Neuronal stem cell (in vitro differentiated cells): Measurements from ENCODE around the gene PITPNM3.
"Not testable (repeated sequence)": the region's sequence is repeated elsewhere in the genome, so short reads cannot be mapped to it uniquely, and the experiment has no call there.

Experiments
- DNase-seq: peaks from one replicate; pipeline ENCODE4 v3.0.0-alpha.2; 2013; ENCODE audit warnings: low spot score
- H2AFZ ChIP-seq: one replicate; pipeline ENCODE4 v1.6.1; 2013; ENCODE audit warnings: mild to moderate bottlenecking, low read length, inconsistent platforms
- H2AK5ac ChIP-seq: 2 replicates; pipeline ENCODE4 v1.6.1; 2013; ENCODE audit warnings: low read depth, mild to moderate bottlenecking, inconsistent platforms, low read length, moderate library complexity, mixed read lengths
- H2BK120ac ChIP-seq: 2 replicates; pipeline ENCODE4 v1.6.1; 2013; ENCODE audit warnings: low read depth, mild to moderate bottlenecking, inconsistent platforms, low read length, moderate library complexity, mixed read lengths
- H2BK12ac ChIP-seq: one replicate; pipeline ENCODE4 v1.6.1; 2013; ENCODE audit warnings: low read length, inconsistent platforms
- H2BK15ac ChIP-seq: 2 replicates; pipeline ENCODE4 v1.6.1; 2013; ENCODE audit warnings: mild to moderate bottlenecking, low read length, inconsistent platforms, mixed read lengths
- H2BK5ac ChIP-seq: one replicate; pipeline ENCODE4 v1.6.1; 2013; ENCODE audit warnings: inconsistent platforms, mild to moderate bottlenecking, low read length, moderate library complexity
- H3K14ac ChIP-seq: one replicate; pipeline ENCODE4 v1.6.1; 2013; ENCODE audit warnings: low read length, inconsistent platforms
- H3K18ac ChIP-seq: 2 replicates; pipeline ENCODE4 v1.6.1; 2013; ENCODE audit warnings: low read length, inconsistent platforms
- H3K23ac ChIP-seq: 2 replicates; pipeline ENCODE4 v1.6.1; 2013; ENCODE audit warnings: low read depth, mild to moderate bottlenecking, mixed read lengths, low read length, inconsistent platforms; ENCODE audit not compliant: poor library complexity
- H3K27ac ChIP-seq: replicated peaks from 3 replicates; pipeline ENCODE4 v1.5.1; 2013; ENCODE audit warnings: low read length, inconsistent platforms
- H3K27me3 ChIP-seq, 3 experiments: 2 replicates each; pipeline ENCODE4 v1.6.1; 2013; ENCODE audit warnings: low read length in 3 of 3, mild to moderate bottlenecking in 2 of 3, inconsistent platforms in 1 of 3, low read depth in 1 of 3, mixed read lengths in 1 of 3, moderate library complexity in 1 of 3; ENCODE audit not compliant: control insufficient read depth in 3 of 3, insufficient read depth in 3 of 3
- H3K36me3 ChIP-seq, 2 donors: replicated peaks in 1 of 2; 2 replicates each; pipeline ENCODE4 v1.6.1; 2013; ENCODE audit warnings: low read length in 2 of 2; ENCODE audit not compliant: control insufficient read depth in 2 of 2, insufficient read depth in 2 of 2
- H3K4ac ChIP-seq: 2 replicates; pipeline ENCODE4 v1.6.1; 2013; ENCODE audit warnings: inconsistent platforms, mild to moderate bottlenecking, low read length, moderate library complexity
- H3K4me1 ChIP-seq, 2 donors: 1 replicate in 1 of 2; 2 replicates in 1 of 2; pipeline ENCODE4 v1.6.1; 2013; ENCODE audit warnings: low read length in 2 of 2, low read depth in 1 of 2; ENCODE audit not compliant: control insufficient read depth in 2 of 2, insufficient read depth in 1 of 2
- H3K4me2 ChIP-seq: one replicate; pipeline ENCODE4 v1.6.1; 2013; ENCODE audit warnings: mild to moderate bottlenecking, low read length, inconsistent platforms; ENCODE audit not compliant: insufficient read depth, poor library complexity, severe bottlenecking
- H3K4me3 ChIP-seq, 2 donors: 2 replicates each; pipeline ENCODE4 v1.5.1; 2013; ENCODE audit warnings: low read length in 2 of 2, mild to moderate bottlenecking in 2 of 2, inconsistent platforms in 1 of 2, moderate library complexity in 1 of 2
- H3K79me1 ChIP-seq: one replicate; pipeline ENCODE4 v1.6.1; 2013; ENCODE audit warnings: low read depth, mild to moderate bottlenecking, inconsistent platforms, low read length, moderate library complexity
- H3K9ac ChIP-seq: one replicate; pipeline ENCODE4 v1.6.1; 2013; ENCODE audit warnings: mild to moderate bottlenecking, low read depth, low read length, inconsistent platforms; ENCODE audit not compliant: poor library complexity
- H3K9me3 ChIP-seq, 2 donors: replicated peaks in 1 of 2; 2 replicates each; pipeline versions ENCODE3 to v1.6.1; 2013; ENCODE audit warnings: low read length in 2 of 2, mild to moderate bottlenecking in 2 of 2, inconsistent platforms in 1 of 2, low read depth in 1 of 2, mixed read lengths in 1 of 2, moderate library complexity in 1 of 2; ENCODE audit not compliant: control insufficient read depth in 2 of 2, insufficient read depth in 1 of 2
- H4K8ac ChIP-seq: one replicate; pipeline ENCODE4 v1.6.1; 2013; ENCODE audit warnings: low read depth, mild to moderate bottlenecking, inconsistent platforms, low read length, moderate library complexity
- H4K91ac ChIP-seq: one replicate; pipeline ENCODE4 v1.6.1; 2013; ENCODE audit warnings: low read length, low read depth, mild to moderate bottlenecking, inconsistent platforms; ENCODE audit not compliant: poor library complexity
- WGBS, 2 donors: extraction: QIAGEN DNeasy Blood & Tissue Kit; methylation state at CpG; one replicate each; pipeline ENCODE4 v1.1.7; 2013; ENCODE audit warnings: missing lambda C conversion rate in 2 of 2, mixed read lengths in 1 of 2; ENCODE audit not compliant: insufficient read length in 2 of 2, insufficient replicate concordance in 1 of 2; ENCODE audit errors: extremely low coverage in 2 of 2; 5-methylcytosine and 5-hydroxymethylcytosine counted together

PITPNM3 gene

DNA sequence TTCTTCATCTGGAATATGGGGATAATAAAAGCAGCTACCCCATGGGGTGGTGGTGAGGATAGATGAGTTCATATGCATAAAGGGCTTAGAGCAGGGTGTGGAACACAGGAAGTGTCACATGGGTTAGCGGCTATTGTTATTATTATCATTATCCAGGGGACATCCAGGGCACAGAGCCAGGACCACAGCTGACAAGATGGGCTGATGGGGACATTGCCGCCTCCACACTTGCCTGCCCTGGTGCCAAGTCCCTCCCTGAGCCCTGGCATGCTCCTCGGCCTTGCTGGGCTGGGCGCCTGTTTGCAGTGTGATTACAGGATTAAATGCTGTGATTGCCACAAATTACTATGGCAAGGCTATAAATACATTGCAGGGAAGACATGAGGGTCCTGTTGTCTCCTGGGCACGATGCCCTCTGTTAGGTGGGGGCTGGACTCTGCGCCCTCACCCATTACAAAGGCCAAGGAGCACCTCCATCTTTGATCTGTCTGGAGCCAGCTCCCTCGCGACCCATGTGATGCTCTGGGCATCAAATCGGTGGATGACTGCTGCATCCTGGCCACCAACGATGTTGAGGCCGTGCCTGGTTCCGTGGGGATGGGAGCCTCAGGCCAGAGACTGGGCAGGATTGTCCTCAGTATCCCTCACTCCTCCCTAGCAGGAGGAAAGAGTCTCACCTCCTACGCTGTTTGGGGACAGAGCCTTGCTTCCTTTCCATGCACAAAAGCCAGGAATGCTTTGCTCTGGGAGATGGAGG, 68.9 kb downstream of the PITPNM3 start:
- DNase-seq = no peak
- Histone ChIP-seq H4K8ac (no peak overlapping the region), H3K23ac (peak overlapping the region; percentile 44), H2BK5ac (no peak overlapping the region), H3K18ac (peak overlapping the region; percentile 7), H3K27me3 (no peaks in the 10 kb centered on the region), H2AK5ac (peak overlapping the region; percentile 38), H4K91ac (no peak overlapping the region), H3K9ac (peak overlapping the region; percentile 47), H3K4ac (no peak overlapping the region), H2BK15ac (peak overlapping the region; percentile 60), H3K27ac (no peak overlapping the region), H2BK120ac (no peak overlapping the region), H3K36me3 (no peaks in the 10 kb centered on the region), H3K14ac (peak overlapping the region; percentile 15), H3K4me2 (no peak overlapping the region), H3K79me1 (no peaks in the 10 kb centered on the region), H3K9me3 (no peaks in the 10 kb centered on the region), H3K4me3 (no peak overlapping the region), H3K4me1 (peaks cover 4 to 8% of the 10 kb centered on the region in 2 donors), H2BK12ac (peak overlapping the region; percentile 88), H2AFZ (no peak overlapping the region)
- no CpG with 5 or more reads among the region's 13 CpGs for WGBS, 2 donors

DNA sequence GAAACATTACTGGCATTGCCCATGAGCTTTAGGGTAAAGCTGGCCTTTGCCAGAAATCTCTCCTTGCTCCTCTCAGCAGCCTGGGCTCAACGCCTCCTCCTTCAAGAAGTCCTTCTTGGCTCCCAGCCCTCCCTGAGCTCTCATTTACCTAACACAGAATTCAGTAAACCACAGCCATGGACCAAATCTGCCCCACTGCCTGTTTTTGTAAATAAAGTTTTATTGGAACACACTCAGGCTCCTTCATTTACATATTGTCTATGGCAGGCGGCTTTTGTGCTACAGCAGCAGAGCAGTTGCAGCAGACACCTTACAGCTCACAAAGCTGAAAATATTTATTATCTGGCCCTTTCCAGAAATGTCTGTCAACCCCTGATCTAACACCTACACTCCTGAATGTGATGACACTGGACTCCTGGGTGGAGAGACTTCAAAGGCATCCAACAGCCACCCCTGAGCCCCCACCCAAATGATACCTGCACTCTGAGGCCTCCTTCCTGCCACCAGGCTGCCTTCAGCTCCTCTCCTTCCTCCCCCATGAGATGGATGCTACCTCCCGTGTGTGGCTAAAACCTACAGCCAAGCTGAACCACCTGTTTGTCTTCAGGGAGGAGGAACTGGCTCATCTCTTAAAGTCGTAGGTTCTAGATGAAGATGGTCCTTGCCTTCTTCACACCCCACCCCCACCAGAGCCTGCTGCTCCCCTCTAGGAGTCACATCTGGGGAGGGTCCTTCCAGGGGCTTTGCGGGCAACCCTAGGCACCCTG, 70.5 kb downstream of the PITPNM3 start:
- no peaks in the 10 kb centered on the region for H3K27me3 ChIP-seq
- no peak overlapping the region for H3K9ac ChIP-seq
- no peaks in the 10 kb centered on the region for H3K36me3 ChIP-seq
- H4K8ac ChIP-seq = no peak overlapping the region
- no peak overlapping the region for H3K4me3 ChIP-seq
- no peak overlapping the region for H2BK120ac ChIP-seq
- no peaks in the 10 kb centered on the region for H3K79me1 ChIP-seq
- no CpG with 5 or more reads among the region's 5 CpGs for WGBS, 2 donors
- no peak overlapping the region for H3K27ac ChIP-seq
- H4K91ac ChIP-seq = no peak overlapping the region
- H2BK15ac ChIP-seq = no peak overlapping the region
- DNase-seq = no peak
- no peak overlapping the region for H2AK5ac ChIP-seq
- H2BK5ac ChIP-seq = no peak overlapping the region
- H3K4me2 ChIP-seq = no peak overlapping the region
- H3K14ac ChIP-seq = no peak overlapping the region
- no peak overlapping the region for H2AFZ ChIP-seq
- no peak overlapping the region for H3K18ac ChIP-seq
- no peak overlapping the region for H2BK12ac ChIP-seq
- peaks cover 2 to 3% of the 10 kb centered on the region in 2 donors for H3K4me1 ChIP-seq
- H3K9me3 ChIP-seq = no peaks in the 10 kb centered on the region
- no peak overlapping the region for H3K23ac ChIP-seq
- H3K4ac ChIP-seq = no peak overlapping the region

DNA sequence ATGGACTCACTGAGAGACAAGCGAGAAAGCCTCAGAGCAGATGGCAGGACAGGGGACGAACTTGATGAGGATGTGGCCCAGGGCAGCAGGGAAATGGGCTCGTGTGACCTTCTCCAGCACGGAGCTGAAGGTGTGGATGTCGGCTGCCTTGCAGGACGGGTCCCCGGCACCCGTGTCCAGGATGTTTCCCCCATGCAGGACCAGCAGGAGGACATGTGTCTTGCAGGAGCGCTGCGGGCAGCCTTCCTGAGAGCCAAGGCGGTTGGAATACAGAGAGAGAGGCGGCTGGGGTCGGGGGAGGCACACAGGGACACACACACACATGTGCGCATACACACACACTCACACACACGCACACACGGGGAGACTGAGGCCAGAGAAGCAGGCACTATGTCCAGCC, 72.8 kb downstream of the PITPNM3 start:
- WGBS, 2 donors = no CpG with 5 or more reads among the region's 16 CpGs
- peak overlapping the region; percentile 87 for H3K18ac ChIP-seq

DNA sequence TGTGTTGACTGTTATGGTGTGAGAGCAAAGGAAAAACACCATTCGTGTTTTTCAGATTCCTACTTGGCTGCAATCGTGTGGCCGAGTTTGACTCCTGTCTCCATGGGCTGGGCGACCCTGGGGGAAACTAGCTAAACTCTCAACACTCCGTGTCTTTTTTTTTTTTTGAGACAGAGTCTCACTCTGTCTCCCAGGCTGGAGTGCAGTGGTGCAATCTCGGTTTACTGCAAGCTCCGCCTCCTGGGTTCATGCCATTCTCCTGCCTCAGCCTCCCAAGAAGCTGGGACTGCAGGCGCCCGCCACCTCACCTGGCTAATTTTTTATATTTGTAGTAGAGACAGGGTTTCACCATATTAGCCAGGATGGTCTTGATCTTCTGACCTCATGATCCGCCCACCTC, 73.6 kb downstream of the PITPNM3 start:
- not testable (repeated sequence) for H3K79me1 ChIP-seq, H2BK5ac ChIP-seq, H2BK12ac ChIP-seq, H3K14ac ChIP-seq, H4K91ac ChIP-seq, H3K27me3 ChIP-seq, H2BK15ac ChIP-seq, H3K4me3 ChIP-seq, H3K4me2 ChIP-seq, H3K9ac ChIP-seq, H3K27ac ChIP-seq, H2BK120ac ChIP-seq, H2AK5ac ChIP-seq, H2AFZ ChIP-seq, H3K23ac ChIP-seq, H3K36me3 ChIP-seq, H4K8ac ChIP-seq, H3K18ac ChIP-seq, H3K4ac ChIP-seq, DNase-seq, H3K9me3 ChIP-seq
- peaks cover 8 to 15% of the 10 kb centered on the region in 2 donors for H3K4me1 ChIP-seq
- WGBS, 2 donors = no CpG with 5 or more reads among the region's 10 CpGs

More for the DNA sequence above, 72.8 kb downstream of the PITPNM3 start:
- Histone ChIP-seq H4K8ac (peak overlapping the region; percentile 25), H2BK12ac (peak overlapping the region; percentile 94), H3K36me3 (no peaks in the 10 kb centered on the region), H3K4ac (no peak overlapping the region), H3K4me3 (no peak overlapping the region), H3K14ac (peak overlapping the region; percentile 85), H2BK15ac (peak overlapping the region; percentile 60), H3K27ac (no peak overlapping the region), H2BK120ac (no peak overlapping the region), H3K4me2 (no peak overlapping the region), H2AFZ (no peak overlapping the region), H2BK5ac (no peak overlapping the region), H3K4me1 (peaks cover 8 to 15% of the 10 kb centered on the region in 2 donors), H3K9ac (peak overlapping the region; percentile 54), H3K23ac (no peak overlapping the region), H4K91ac (peak overlapping the region; percentile 34), H3K9me3 (no peaks in the 10 kb centered on the region), H3K27me3 (peaks cover 0 to 3% (median 0%) of the 10 kb centered on the region in 3 experiments), H3K79me1 (no peaks in the 10 kb centered on the region), H2AK5ac (peak overlapping the region; percentile 89)
- DNase-seq = no peak
